CD4-positive, alpha-beta T cell treated with Interleukin-1 beta for 1 hour (primary cell): ENCODE measurements around the gene GGT6.

Source experiments
- DNase-seq, 2 donors: peaks; one replicate each; pipeline ENCODE4 v3.0.0-alpha.2; 2020 to 2022

Gene GGT6

GRCh38 chr17:4549781-4550533 is 10.4 kb downstream of the GGT6 start:
- DNase-seq = no peak

DNA sequence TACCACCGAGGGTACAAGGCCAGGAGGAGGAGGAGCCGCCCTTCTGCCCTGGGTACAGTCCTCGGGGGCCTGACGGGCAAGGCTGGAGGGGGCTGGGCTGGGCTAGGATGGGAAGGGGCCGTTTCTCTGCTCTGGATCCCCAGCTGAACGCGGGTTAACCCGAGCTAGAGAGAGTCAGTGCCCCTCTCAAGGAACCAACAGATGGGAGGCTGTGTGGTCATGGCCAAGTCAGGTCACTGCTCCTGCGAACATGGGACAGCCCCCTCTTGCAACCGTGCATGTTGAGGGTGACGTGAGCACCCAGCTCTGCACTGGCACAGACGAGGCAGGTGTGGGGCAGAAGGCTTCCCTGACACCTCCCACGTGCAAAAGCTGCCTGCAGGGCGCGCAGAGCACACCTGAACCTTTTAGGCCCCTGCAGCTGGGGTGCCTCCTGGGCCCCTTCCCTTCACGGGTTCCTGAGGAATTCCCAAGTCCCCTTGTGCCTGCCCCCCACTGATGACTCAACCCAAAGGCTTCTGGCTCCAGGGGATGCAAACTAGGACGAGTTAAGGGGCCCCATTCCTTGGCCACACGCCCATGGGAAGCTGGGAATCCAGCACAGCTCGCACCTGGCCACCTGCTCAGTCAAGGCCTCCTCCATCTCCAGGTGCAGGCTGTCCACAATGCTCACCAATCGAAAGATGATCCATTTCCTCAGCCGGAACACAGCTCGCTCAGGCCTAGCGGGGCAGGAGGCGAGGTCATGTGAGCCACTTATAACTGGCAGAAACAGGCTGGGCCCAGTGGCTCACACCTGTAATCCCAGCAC is 11.5 kb downstream of the GGT6 start:
- no peak for DNase-seq

- DNase-seq = no peak
Observed at GRCh38 chr17:4548061-4548461, 12.3 kb downstream of the GGT6 start.

- no peak for DNase-seq
Observed at GRCh38 chr17:4547118-4547906, 13.1 kb downstream of the GGT6 start.

DNA sequence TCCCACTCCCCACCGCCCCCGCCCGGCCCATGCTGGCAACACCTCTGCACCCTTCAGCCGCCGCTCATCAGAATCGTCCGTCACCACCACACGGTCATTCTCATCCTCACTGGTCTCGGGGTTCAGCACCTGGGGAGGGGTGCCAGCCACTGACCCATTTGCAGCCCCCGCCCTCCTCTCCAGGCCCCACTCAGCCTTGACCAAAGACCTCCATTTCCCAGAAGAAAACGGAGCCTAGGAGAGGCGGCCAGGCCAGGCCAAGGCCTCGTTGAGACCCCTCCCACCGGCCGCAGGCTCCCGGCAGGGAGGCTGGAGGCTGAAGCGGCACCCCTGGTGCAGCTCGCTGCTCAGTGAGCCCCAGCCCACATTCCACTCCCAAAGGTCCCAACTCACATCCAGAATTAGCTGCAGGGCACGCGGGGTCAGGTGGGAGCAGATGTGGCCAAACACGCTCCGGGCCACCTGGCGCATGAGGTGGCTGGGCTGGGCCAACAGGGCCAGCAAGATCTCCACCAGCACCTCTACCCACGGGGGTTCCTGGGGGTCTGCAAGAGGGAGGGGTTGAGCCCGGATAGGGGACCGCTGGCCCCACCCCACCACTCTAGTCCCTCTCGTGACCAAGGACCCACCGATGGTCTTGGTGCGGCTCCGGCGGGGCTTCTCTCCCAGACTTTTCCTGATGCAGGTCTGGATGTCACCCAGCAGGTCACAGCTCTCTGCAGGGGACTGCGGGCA is 15.0 kb downstream of the GGT6 start:
- DNase-seq = no peak

DNA sequence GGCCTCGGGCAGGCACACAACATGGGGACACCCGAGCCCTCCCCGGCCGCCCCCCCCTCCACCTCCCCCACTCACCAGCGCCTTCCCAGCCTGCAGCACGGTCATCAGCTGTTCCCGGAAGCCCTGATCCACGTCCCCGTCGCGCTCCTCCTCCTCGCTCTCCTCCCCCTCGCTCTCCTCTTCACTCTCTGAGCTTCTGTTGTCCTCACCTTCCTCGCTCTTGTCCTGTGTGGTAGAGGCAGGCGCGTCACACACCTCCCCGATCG is 15.5 kb downstream of the GGT6 start:
- DNase-seq = no peak

DNA sequence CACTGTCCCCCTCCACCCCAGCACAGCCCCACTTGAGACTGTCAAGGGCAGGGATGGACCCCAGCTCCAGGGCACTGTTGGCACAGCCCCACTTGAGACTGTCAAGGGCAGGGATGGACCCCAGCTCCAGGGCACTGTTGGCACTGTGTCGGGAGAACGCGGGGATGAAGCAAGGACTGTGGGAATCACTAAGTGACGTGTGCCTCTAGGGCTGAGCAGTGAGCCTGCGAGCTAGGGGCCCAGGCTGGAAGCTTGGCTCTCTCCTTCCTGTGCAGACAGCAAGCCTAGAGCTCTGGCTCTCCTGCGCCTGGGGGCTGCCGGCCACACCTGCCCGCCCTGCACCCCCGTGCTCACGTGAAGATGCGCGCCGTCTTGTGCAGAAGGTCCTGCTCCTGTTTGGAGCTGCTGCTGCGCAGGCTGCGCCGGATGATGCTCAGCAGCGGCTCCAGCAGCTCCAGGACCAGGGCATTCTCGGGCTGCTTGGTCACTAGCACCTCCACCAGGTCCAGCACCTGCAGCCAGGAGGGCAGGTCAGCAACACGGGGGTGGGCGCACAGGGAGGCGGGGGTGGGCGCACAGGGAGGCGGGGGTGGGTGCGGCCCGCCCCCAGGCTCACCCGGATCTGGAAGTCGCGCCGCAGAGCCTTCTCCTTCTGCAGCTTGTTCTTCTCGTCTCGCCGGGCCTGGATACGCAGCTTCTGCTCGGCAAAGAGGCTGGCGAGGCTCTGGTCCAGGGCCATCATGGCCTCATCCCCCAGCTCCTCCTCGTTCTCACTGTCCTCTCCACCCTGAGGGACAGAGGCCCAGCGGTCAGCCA is 16.0 kb downstream of the GGT6 start:
- DNase-seq = no peak

GRCh38 chr17:4543557-4544026 is 16.8 kb downstream of the GGT6 start:
- no peak for DNase-seq

- DNase-seq = no peak
Observed at GRCh38 chr17:4542726-4543191, 17.6 kb downstream of the GGT6 start.

- DNase-seq = no peak
Observed at GRCh38 chr17:4542003-4542725, 18.2 kb downstream of the GGT6 start.

DNA sequence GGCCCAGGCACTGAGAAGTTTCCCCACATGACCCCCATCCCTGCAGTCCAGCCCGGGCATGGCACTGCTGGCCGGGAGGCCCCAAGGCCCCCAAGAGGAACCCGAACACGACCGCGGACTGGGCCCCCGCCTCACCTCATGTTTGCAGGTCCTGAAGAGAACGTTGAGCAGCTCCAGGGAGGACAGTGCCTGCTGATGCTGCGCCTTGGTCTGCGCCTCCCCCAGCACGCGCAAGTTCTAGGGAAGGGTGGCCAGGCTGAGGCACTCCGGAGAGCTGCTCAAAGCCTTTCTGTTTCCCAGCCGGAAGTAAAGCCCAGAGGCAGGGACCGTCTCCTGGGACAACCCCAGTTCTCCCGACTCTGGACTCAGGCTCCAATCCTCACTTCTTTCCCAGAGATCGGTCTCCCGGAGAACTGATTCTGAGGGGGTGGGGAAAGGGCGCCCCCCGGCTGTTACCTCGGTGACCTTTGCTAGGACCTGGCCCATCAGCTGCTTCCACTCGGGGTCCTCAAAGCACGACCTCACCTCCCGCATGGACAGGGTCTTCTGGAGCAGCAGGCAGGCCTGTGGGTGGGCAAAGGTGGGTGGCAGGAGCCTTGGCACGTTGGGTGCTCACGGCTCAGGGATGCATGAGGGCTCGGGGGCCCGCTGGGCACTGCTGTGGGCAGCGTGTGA is 18.9 kb downstream of the GGT6 start:
- no peak for DNase-seq

DNA sequence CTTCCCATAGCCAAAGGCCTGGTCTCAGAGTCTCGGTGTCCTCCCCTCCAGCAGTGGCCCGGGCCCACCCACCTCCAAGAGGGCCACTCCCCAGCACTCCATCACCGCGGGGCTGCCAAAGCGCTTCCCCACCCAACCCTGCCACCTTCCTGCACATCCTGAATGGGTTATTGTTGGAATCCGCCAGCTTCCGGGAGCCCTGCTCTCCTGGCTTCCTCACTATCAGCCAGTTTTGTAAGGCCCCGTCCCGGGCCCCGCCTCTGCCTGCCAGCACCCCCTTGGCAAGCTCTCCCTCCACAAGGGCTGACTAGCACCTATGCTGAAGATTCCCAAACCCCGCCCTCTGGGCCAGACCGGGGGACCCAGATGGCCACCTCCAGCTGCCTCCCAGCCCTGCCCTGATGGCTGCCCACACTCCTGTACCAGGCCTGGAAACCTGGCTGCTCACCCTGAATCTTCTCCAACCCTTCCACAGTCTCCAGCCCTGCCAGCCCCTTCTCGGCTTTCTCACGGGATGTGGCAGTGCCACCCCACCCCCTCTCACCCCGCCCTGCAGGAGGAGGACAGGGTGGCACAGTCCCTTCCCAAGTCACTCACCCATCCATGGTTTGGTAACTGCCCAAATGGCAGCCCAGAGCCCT is 19.6 kb downstream of the GGT6 start:
- no peak for DNase-seq

GRCh38 chr17:4540224-4540651 is 20.1 kb downstream of the GGT6 start:
- no peak for DNase-seq

DNA sequence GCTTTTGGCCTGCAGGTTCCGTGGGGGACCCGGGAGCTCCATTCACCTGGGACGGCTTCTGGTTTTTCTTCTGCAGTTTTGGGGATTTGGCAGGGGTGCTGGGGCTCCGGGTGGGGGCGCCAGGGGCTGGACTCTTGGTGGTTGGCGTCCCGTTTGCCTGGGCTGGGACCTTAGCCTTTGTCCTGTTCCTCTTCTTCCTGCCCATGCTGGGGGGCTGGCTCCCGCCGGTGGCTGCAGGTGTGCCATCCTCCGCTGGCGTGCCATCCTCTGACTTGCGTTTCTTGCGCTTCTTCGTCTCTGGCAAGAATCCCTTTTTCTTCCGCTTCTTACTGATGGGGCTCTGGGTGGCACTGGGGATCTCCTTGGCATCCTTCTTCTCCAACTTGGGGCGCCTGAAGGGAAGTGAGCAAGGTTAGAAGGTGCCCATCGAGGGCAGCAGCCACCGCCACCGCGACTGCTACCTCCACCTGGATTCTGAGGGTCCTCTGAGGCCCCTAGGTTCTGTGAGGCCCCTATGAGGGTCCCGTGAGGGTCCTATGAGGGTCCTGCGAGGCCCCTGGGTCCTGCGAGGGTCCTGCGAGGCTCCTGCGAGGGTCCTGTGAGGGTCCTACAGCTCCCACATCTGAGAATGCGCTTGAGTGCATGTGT is 20.7 kb downstream of the GGT6 start:
- no peak for DNase-seq

- DNase-seq = no peak
Observed at GRCh38 chr17:4539025-4539424, 21.4 kb downstream of the GGT6 start.

DNA sequence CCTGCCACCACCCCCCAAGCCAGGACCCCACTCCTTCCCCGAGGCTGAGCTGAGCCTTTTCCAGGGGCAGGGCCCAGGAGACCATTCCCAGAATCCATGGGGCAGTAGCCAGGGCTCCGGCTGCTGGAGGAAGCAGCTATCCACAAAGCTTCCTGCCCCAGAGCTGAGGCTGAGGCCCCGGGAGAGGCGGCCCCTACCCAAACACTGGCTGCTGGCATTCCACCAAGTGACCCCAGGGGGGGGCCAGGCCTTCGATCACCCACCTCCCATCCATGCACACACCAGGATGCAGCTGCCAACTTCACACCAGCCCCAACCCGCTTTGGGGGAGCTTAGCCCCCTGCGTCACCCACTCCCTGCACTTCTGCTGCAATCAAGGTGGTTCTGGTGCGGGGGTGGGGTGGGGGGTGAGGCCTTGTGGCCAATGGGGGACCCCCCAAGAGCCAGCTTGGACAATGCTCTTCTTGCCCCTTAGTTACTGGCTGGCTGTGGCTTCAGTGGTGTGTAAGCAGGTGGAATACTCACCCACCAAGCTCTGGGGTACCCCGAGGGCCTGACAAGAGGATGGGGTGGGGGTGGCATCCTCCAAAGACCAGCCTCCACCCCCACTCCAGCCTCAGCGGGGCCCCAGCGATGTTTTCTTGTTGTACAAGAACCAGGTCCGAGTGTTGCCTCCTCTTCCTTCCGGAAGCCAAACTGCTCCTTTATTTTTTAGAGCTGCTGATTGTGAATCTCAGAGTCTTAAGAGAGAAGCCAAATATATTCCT is 22.0 kb downstream of the GGT6 start:
- DNase-seq = no peak

GRCh38 chr17:4537451-4538235 is 22.7 kb downstream of the GGT6 start:
- no peak for DNase-seq
